Activated CD4-positive, alpha-beta T cell treated with anti-CD3 and anti-CD28 coated beads, Interleukin-2, Interleukin-4, amounts not matched to agents 100 ng/mL and 50 ng/mL, durations not matched to agents 16 hours and 8 hours (primary cell): ENCODE results near the gene LGALS16.
"Not testable (repeated sequence)": the region's sequence is repeated elsewhere in the genome, so short reads cannot be mapped to it uniquely, and the experiment has no call there.

Experiments used
- DNase-seq: peaks from one replicate; pipeline ENCODE4 v3.0.0-alpha.2; 2020; ENCODE audit warnings: low spot score

The LGALS16 gene, protein sequence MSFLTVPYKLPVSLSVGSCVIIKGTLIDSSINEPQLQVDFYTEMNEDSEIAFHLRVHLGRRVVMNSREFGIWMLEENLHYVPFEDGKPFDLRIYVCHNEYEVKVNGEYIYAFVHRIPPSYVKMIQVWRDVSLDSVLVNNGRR

GRCh38 chr19:39655613-39656012, at the start of gene LGALS16:
TSS of gene LGALS16 (plus strand) at chr19:39655913. CDS start at chr19:39655962, 49 bp downstream.
- no peak for DNase-seq

DNA sequence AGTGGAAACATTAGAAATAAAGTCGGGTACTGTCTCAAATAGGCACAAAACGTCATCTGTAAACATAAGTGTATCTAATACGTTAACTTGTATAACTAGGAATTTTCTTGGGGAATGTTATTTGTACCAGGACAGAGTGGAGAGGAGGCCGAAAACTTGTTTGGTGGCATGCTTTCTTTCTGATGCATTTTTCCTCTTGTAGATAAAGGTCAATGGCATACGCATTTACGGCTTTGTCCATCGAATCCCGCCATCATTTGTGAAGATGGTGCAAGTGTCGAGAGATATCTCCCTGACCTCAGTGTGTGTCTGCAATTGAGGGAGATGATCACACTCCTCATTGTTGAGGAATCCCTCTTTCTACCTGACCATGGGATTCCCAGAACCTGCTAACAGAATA, 48.7 kb upstream of the LGALS16 start:
- DNase-seq: no peak

DNA sequence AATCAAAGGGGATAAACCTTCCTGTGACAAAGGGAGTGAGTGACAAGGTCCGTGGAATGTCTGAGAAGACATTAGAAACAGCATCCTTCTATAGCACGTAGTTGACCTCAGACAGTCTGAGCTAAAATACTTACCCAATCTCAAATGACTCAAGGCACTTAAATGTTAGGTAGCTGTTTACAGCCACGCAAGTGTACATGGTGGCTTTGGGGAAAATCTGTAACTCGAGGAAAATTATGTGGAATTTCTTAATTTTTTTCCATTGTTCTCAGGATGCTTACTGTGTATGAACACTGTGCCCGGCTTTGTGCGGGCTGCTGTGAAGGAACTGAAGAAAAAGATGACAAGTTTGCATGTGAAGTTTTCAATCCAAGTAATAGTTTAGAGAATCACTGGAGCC, 48.2 kb upstream of the LGALS16 start:
- DNase-seq: no peak

GRCh38 chr19:39613597-39613996, 42.1 kb upstream of the LGALS16 start:
- no peak for DNase-seq

DNA sequence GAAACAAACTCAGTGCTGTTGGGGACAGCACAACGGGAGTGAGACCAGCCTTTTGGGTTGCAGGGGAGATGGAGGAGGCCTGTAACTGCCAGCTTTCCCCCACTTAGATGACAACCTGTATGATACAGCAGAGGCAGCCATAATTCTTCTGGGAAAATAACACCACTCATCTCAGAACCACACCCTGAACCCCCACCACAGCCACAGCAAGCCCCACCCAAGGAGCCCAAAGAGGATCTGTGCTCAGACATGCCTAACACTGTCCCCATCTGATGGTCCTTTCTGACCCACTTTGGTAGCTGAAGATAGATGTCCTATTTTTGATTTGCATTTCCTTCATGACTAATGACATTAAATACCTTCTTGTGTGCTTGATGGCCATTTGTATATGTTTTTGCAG, 38.0 kb upstream of the LGALS16 start:
- DNase-seq: no peak

GRCh38 chr19:39623946-39624345, 31.8 kb upstream of the LGALS16 start:
- DNase-seq: no peak

- DNase-seq: not testable (repeated sequence)
Observed at GRCh38 chr19:39627631-39628030, 28.1 kb upstream of the LGALS16 start.

DNA sequence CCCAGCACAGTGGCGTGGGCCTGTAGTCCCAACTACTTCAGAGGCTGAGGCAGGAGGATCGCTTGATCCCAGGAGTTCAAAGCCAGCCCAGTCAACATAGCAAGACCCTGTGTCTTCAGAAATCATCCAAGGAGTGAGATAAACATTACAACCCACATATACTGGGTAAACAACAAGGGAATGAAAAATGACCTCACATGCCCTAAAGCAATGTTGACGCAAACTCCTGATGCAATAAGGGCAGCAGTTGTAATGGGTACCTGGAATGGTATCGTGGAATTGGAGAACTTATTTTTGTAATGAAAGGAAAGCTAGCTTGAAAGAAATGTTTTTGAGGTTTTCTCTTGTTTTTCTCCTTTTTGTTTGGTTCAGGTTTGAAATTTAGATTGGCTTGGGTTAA, 24.5 kb upstream of the LGALS16 start:
- no peak for DNase-seq

GRCh38 chr19:39631626-39632025, 24.1 kb upstream of the LGALS16 start:
- DNase-seq: no peak

GRCh38 chr19:39637891-39638290, 17.8 kb upstream of the LGALS16 start:
- no peak for DNase-seq

- DNase-seq: no peak
Observed at GRCh38 chr19:39641773-39642172, 13.9 kb upstream of the LGALS16 start.

- no peak for DNase-seq
Observed at GRCh38 chr19:39643591-39643990, 12.1 kb upstream of the LGALS16 start.

DNA sequence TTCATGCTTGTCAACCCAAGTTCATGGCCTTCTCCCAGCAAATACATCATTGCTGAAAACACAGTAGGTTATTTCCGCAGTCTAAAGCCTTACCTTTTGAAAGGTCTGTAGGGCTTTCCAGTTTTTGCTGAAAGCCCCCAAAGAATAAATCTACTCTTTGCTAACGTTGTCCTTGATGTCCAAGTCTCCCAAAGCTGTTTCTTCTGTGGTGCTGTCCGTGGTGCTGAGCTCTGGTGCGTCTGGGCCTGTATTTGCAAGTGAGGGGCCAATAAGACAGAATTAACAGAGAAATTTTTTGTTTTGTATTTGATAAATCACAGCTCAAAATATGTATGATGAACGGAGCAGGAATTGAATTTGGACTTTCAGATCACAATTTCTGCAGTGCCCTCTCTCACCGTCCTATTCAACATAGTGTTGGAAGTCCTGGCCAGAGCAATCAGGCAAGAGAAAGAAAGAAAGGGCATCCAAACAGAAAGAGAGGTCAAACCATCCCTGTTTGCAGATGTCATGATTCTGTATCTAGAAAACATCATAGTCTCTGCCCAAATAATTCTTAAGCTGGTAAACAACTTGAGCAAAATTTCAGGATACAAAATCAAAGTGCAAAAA, 9.8 kb upstream of the LGALS16 start:
- DNase-seq: peak; percentile 4

DNA sequence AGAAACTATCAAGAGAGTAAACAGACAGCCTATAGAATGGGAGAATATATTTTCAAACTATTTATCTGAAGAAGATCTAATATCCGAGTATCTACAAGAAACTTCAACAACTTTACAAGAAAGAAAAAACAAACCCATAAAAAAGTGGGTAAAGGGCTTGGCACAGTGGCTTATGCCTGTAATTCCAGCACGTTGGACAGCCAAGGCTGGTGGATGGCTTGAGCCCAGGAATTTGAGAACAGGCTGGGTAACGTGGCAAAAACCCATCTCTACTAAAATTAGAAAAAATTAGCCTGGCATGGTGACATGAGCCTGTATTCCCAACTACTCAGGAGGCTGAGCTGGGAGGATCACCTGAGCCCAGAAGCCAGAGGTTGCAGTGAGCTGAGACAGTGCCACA, 7.8 kb upstream of the LGALS16 start:
- no peak for DNase-seq

DNA sequence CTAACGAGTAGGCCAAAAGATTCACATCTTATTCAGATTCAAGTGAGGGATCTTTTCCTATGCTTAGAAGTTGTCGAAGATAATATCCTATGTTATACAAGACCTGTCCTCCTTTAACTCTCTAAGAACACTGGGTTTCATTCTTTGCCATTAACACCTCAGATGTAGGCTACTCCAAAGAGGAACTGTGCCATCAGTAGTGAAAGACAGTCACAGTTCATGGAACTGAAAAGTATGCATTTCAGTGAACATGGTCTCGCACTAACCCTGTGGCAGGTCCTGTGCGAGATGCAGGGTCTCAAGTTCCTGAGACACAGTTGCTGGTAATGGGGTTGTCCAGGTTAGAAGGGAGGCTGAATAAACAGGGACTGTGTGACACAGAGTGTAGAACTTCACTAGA, 4.1 kb downstream of the LGALS16 start:
- no peak for DNase-seq

DNA sequence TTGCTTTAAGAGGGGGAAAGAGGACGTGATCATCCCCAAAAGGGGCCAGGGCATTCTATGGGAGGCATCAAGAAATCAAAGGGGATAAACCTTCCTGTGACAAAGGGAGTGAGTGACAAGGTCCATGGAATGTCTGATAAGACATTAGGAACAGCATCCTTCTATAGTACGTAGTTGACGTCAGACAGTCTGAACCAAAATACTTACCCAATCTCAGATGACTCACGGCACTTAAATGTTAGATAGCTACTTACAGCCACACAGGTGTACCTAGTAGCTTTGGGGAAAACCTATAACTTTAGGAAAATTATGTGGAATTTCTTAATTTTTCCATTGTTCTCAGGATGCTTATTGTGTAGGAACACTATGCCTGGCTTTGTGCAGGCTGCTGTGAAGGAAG, 4.9 kb downstream of the LGALS16 start:
- no peak for DNase-seq

DNA sequence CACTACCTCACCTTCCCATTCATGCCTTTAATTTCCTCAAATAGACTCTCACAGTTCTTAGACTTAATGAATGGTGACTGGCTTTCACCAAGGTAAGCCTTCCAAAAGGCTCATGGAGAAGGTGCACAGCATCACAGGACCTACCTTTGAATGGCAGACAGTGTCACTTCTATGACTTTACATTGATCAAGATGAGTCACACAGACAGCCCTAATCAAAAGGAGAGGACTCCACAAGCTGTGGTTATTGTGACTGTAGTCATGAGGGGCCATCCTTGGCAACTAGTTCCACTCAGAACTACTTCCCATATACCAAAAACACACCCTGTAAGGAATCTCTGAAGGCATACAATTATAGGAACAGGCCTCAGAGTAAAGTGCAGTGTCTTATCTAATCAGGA, 5.9 kb downstream of the LGALS16 start:
- DNase-seq: no peak

- not testable (repeated sequence) for DNase-seq
Observed at GRCh38 chr19:39669860-39670259, 14.1 kb downstream of the LGALS16 start.

DNA sequence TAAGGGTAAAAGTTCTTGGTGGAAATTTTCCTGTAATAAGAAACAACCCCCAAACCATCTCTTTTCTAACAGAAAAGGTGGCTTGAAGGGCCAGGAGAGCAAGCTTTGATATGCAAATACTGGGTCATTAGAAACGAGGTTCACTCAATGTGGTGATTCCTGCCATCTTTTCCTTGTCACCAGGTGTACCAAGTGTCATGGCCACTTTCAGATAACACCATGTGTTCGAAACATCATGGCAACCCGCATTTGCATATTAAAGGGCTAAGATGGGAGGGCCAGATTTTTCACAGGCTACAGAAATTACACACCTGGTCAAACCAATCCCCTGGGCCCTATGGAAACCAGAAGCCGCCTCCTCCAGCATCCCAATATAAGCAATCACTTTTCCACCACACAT, 15.3 kb downstream of the LGALS16 start:
- DNase-seq: no peak

GRCh38 chr19:39671739-39672363, 16.1 kb downstream of the LGALS16 start:
- DNase-seq: peak; percentile 70

- no peak for DNase-seq
Observed at GRCh38 chr19:39672473-39672872, 16.8 kb downstream of the LGALS16 start.

DNA sequence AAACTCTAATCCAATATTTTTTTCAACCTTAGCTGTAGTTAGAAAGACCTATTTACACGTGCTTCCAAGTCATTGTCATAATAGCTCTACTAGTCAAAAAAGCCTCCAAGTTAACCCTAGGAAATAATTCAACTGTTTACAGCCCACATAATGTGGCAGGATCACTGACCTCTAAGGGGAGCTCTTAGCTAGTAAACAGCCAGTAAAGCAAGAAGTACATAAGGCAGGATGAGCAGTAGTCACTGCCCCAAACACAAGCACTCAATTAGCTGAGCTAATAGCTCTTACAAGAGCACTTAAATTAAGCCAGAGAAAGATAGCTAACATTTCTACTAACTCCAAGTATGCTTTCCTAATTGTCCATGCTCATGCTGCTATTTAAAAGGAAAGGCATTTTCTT, 18.1 kb downstream of the LGALS16 start:
- peak; percentile 51 for DNase-seq

- peak; percentile 89 for DNase-seq
Observed at GRCh38 chr19:39676004-39676403, 20.3 kb downstream of the LGALS16 start.
